ENCODE data around the gene DSE. TPM values are rescaled to one million over a fixed set of nuclear protein-coding genes. Genes with fewer than 3 reads are reported as not detected.

The DSE gene
- total RNA-seq, 4 donors from 2014 or later, result 29.0 to 50.4 (median 38.7) TPM

GRCh38 chr6:116390581-116390980, 19.8 kb downstream of the DSE start:
- WGBS, 2 donors, result 68 to 74% methylated on average over 4 of the region's 4 CpGs
- intact Hi-C loops (cut with DNase I; ENCODE audit: low total_unique reads), result no loop called here
- DNase-seq (ENCODE audit: low spot score in 2 of 2), result no peak

GRCh38 chr6:116392132-116393013, 21.6 kb downstream of the DSE start:
- intact Hi-C loops (cut with DNase I; ENCODE audit: low total_unique reads), result no loop called here

More at GRCh38 chr6:116390581-116390980, 19.8 kb downstream of the DSE start:
- no peak overlapping the region for H3K4me3 ChIP-seq (ENCODE audit: low read depth, poor library complexity, severe bottlenecking)
- TF ChIP-seq POLR2A (IDR thresholded peaks at IDR 0.05) (no peak), CTCF (IDR thresholded peaks at IDR 0.05) (no peak)

GRCh38 chr6:116393430-116393829, 22.7 kb downstream of the DSE start:
- TF ChIP-seq POLR2A (IDR thresholded peaks at IDR 0.05), result no peak
- TF ChIP-seq CTCF (IDR thresholded peaks at IDR 0.05), result no peak
- intact Hi-C loops (cut with DNase I; ENCODE audit: low total_unique reads), result no loop called here
- 28 to 29% methylated on average over 1 of the region's 1 CpG for WGBS, 2 donors
- no peak overlapping the region for H3K4me3 ChIP-seq (ENCODE audit: low read depth, poor library complexity, severe bottlenecking)
- no peak for DNase-seq (ENCODE audit: low spot score in 2 of 2)

More at GRCh38 chr6:116392132-116393013, 21.6 kb downstream of the DSE start:
- H3K4me3 ChIP-seq (ENCODE audit: low read depth, poor library complexity, severe bottlenecking), result no peak overlapping the region
- TF ChIP-seq CTCF (IDR thresholded peaks at IDR 0.05) (no peak), POLR2A (IDR thresholded peaks at IDR 0.05) (no peak)
- DNase-seq (ENCODE audit: low spot score in 2 of 2), result no peak
- WGBS, 2 donors, result 66 to 76% methylated on average over 10 of the region's 10 CpGs

GRCh38 chr6:116395647-116396046, 24.9 kb downstream of the DSE start:
- no peak for DNase-seq (ENCODE audit: low spot score in 2 of 2)
- TF ChIP-seq CTCF (IDR thresholded peaks at IDR 0.05), result no peak
- TF ChIP-seq POLR2A (IDR thresholded peaks at IDR 0.05), result no peak
- intact Hi-C loops (cut with DNase I; ENCODE audit: low total_unique reads), result no loop called here
- H3K4me3 ChIP-seq (ENCODE audit: low read depth, poor library complexity, severe bottlenecking), result no peak overlapping the region
- 79 to 92% methylated on average over 3 of the region's 3 CpGs for WGBS, 2 donors

GRCh38 chr6:116396441-116396840, 25.7 kb downstream of the DSE start:
- no peak for DNase-seq (ENCODE audit: low spot score in 2 of 2)
- intact Hi-C loops (cut with DNase I; ENCODE audit: low total_unique reads), result no loop called here
- no peak for TF ChIP-seq POLR2A (IDR thresholded peaks at IDR 0.05)
- no peak for TF ChIP-seq CTCF (IDR thresholded peaks at IDR 0.05)
- 70 to 73% methylated on average over 5 of the region's 5 CpGs for WGBS, 2 donors
- H3K4me3 ChIP-seq (ENCODE audit: low read depth, poor library complexity, severe bottlenecking), result no peak overlapping the region
